ENCODE data around the gene C16orf74.

The C16orf74 gene

GRCh38 chr16:85773044-85773443, 22.1 kb upstream of the C16orf74 start:
- DNase-seq: no peak

- DNase-seq: no peak
Observed at GRCh38 chr16:85770741-85771140, 19.8 kb upstream of the C16orf74 start.

- no peak for DNase-seq
Observed at GRCh38 chr16:85768199-85768598, 17.3 kb upstream of the C16orf74 start.

GRCh38 chr16:85767531-85767930, 16.6 kb upstream of the C16orf74 start:
- peak; percentile 57 for DNase-seq

DNA sequence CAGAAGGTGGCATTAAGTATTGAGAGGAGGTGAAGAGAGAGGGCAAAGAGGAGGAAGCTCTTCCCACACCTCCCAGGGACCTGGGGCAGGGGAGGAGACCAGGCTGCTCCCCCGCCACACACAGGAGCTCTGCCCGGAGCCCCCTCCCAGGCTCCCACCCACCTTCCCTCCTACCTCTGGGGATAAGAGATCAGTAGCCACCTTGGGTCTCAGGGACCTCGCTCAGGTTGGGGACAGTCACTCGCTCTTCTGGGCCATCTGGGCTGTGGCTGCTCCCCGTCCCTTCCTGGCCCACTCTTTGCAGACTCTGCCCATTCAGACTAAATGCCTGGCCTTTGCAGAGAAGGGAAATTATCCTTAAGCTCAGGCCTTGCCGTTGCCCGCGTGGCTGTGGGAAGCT, 14.9 kb upstream of the C16orf74 start:
- DNase-seq: no peak

DNA sequence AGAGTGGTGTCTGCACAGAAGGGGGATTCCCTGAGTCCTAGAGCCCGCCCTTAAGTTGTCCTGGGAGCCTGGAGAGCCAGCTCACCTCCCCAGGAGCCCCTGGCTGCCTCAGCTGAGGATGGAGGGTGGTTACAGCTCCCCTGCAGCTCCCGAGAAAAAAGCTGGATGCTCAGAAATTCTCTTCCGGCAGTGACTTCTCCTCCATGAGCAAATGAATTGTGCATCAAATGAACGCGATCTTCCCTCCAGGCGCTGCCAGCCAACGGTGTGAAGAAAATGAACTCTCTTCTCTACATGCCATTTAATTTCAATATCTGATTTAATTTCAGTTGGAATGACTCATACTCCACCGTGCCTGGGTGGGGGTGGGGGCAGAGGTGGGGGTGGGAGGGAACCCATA, 14.3 kb upstream of the C16orf74 start:
- DNase-seq: no peak

- no peak for DNase-seq
Observed at GRCh38 chr16:85763616-85764015, 12.7 kb upstream of the C16orf74 start.

- no peak for DNase-seq
Observed at GRCh38 chr16:85762970-85763369, 12.1 kb upstream of the C16orf74 start.

DNA sequence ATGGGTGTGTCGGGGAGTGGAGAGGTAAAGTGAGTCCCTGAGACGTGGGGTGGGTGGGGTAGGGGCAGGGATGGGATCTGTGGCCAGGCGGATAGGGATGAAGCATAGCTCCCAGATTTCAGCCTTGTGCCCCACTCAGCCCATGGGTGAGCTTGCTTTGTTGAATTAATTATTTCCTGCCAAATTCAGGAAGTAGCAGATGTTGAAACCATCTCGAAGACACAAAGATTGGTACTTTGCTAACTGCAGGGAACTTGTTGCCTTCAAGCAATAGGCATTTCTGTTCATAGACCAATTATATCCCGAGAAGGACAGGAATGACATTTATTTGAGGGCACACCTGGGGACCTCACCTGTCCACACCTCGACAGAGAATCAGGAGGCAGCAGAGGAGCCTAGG, 11.0 kb upstream of the C16orf74 start:
- DNase-seq: peak; percentile 48

DNA sequence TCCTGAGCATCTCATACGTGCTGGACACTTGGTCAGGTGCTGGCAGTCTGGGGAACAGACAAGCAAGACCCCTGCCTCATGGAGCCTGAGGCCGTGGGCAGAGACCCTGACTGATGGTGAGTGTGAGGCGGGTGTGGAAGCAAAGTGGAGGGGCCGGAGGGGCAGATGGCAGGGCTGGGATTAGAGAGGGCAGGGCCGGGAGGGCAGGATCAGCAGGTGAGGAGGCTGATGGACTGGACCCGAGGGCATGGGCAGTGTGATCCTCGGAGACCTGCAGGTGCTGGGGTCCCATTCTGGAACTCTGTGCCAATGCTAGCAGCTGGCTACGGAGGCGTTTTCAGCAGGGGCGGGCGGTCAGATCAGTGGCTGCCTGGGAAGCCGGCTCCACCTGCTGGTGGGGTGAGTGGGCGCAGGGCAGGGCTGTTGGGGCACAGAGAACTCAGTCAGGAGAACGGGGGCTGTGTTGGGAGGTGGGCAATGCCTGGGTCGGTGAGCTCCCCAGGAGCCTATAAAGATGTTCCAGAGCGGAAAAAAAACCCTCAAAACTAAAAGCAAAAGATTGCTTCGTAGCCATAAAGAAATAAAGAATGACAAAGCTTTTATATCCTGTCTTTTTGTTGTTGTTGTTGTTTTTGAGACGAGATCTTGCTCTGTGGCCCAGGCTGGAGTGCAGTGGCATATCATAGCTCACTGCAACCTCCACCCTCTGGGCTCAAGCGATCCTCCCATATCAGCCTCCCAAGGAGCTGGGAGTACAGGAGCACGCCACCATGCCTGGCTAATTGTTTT, 8.9 kb upstream of the C16orf74 start:
- no peak for DNase-seq

DNA sequence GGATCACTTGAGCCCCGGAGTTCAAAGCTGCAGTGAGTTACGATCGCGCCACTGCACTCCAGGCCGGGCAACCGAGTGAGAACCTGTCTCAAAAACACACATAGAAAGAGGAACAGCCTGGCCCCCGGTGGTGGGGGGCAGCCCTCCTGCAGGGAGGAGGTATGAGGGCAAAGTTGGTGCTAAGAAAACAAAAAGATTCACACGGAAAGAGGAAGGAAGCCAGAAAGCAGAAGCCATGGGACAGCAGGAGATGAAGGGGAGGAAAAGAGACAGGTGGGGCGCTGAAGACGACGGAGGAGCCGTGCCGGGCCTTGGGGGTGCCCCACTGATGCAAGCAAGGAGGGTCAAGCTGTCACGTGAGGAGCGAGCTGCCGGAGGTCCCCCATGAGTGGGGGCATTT, 8.2 kb upstream of the C16orf74 start:
- DNase-seq: no peak

- no peak for DNase-seq
Observed at GRCh38 chr16:85757341-85757822, 6.5 kb upstream of the C16orf74 start.

DNA sequence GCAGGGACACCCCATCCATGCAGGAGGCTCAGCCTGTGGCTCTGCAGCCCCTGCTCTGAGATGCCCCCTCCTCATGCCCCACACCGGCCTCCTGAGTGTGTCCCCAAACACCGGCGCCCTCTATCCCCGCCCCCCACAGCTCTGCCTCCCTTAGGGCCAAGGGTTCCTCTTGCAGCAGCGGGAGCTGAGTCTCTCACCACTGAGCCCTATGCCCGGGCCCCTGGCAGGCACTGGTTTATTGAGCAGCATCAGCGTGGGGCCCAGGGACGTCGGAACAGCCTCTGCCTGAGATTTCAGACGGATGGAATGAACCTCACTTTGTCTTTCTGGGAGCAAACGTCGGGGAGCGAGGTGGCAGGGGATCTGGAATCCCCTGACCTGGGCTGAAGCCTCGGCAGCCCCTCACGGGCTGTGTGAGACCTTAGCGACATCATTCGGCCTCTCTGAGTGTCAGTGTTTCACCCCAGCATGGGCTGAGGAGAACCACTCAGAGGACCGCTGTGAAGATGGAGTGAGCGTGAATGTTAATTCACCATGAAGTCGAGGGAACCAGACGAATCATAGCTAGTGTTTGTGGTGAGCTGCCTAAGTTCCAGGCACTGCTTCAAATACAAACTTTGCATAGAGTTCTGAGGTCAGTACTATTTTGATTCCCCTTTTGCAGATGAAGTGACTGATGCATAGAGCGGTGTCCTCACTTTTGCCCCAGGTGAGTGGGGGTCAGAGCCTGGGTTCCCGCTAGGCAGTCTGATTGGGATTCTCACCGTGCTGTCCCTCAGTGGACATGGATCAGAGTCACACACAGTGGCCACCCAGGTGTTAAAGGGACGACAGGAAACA, 5.3 kb upstream of the C16orf74 start:
- DNase-seq: no peak

- DNase-seq: no peak
Observed at GRCh38 chr16:85754413-85754812, 3.5 kb upstream of the C16orf74 start.

DNA sequence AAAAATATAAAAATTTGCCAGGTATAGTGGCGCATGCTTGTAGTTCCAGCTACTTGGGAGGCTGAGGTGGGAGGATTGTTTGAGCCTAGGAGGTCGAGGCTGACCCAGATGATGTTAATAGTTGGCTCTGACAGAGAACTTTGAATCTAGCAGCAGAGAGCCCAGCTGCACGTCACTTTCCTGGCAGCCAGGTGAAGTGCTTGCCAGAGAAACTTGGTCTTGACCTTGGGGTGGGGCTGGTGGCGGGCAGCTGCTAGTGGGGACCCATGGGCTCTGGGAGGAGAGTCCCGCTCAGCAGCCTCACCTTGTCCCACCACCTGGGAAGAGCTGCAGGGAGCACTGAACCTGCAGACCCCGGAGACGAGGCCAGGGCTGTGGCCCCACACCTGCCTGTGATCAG, 3.1 kb upstream of the C16orf74 start:
- DNase-seq: no peak

DNA sequence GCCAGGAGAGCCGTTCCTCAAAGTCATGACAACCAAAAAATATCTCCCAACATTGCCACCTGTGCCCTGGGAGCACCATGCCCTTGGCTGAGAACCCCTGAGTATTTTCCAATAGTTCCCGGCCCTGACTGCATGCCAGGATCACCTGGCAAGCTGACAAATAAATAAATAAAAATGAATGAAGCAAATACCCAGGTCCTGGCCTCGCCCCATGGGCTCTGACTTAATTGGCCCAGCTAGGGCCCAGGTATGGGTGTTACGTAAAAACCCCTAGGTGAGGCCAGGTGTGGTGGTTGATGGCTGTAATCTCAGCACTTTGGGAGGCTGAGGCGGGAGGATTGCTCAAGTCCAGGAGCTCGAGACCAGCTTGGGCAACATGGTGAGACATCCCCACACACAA, 2.7 kb upstream of the C16orf74 start:
- no peak for DNase-seq

GRCh38 chr16:85752511-85753420, 1.9 kb upstream of the C16orf74 start:
- DNase-seq: no peak

GRCh38 chr16:85751698-85752501, 1.0 kb upstream of the C16orf74 start:
- DNase-seq: no peak

DNA sequence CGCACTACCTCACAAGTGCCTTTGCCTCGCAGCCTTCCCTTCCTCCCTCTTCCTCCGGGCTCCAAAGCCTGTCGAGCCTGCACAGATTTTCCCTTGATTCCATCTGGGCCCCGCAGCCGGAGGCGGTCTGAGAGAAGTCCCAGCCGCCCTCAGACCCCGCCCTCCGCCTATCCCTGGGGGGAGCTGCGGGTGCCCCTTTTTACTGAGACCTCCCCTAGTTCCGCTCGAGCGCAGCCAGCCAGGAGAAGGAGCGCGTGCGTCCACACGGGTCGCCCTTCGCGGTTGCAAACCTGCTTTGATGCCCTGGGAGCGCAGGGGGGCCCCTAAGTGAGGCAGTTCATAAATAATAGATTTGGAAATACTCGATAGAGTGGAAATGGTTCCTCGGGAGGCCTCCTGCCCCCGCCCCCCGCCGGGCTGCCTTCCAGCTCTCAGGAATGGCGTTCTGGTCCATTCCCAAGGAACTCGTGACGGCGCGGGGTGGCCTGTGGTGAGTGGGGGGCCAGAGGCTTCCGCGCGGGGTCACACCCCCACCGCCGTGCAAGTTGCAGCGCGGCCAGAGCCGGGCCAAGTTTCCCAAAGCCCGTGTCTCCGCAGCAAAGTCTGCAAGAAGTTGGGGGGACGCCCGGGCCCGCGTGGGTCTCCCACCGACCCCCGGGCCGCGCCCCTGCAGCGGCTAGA, 610 bp downstream of the C16orf74 start:
- no peak for DNase-seq

DNA sequence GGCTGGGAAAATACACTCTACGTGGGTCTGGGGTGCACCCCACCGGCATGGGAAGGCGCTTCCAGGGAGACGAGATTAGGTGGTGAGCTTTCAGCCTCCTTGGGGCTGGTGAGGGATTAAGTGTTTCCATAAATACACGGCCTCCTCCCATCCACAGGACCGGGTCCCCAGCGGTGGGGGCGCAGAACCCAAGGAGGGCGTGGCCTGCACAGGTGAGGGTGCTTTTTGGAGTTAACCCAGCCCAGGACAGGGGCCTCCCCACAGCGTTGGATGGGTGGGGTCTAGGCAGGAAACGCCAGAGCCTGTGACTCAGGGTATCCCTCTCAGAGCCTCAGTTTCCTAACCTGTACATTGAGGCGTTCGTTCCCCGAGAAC, 1.1 kb downstream of the C16orf74 start:
- DNase-seq: no peak

DNA sequence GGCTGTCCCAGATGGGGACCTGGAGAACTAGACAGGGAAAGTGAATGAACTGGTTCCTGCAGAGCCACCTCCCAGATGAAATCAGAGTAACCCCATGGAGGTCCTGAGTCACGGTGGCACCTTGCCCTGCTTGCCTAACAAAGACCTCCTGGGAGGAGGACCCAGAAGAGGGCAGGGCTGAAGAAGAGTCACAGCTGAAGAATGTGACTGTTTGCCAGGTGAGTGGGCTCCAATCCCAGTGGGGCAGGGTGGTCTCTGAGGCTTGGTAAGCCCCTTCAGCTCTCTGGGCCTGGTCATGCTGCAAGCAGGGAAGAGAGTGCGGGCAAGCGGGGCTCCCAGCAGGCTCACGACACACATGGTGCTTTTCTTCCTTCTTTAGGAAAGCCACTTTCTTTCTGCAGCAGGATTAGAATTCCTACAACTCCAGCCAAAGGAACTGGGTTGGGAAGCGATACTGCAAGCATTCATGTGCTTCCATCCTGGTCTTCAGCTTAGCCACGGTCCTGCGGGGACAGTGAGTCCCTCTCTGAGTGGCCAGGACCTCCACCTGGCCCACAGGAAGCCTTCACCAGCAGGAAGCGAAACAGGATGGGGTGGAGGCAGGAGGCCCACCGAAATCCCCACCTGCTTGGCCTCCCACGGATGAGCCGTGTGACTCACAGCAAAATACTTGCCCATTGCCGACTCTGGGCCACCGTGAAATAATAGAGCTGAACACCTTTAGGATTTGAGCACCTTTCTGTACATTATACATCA, 4.3 kb downstream of the C16orf74 start:
- DNase-seq: no peak

Data from suppressor macrophage treated with lipopolysaccharide for 4 hours (primary cell).